Measurements from ENCODE around the gene RGS5. TPM values are rescaled to one million over a fixed set of nuclear protein-coding genes. Genes with fewer than 3 reads are reported as not detected.

The RGS5 gene
- polyA plus RNA-seq, 1 of the 3 experiments (the other 2 are of a cell fraction), result 260 TPM

DNA sequence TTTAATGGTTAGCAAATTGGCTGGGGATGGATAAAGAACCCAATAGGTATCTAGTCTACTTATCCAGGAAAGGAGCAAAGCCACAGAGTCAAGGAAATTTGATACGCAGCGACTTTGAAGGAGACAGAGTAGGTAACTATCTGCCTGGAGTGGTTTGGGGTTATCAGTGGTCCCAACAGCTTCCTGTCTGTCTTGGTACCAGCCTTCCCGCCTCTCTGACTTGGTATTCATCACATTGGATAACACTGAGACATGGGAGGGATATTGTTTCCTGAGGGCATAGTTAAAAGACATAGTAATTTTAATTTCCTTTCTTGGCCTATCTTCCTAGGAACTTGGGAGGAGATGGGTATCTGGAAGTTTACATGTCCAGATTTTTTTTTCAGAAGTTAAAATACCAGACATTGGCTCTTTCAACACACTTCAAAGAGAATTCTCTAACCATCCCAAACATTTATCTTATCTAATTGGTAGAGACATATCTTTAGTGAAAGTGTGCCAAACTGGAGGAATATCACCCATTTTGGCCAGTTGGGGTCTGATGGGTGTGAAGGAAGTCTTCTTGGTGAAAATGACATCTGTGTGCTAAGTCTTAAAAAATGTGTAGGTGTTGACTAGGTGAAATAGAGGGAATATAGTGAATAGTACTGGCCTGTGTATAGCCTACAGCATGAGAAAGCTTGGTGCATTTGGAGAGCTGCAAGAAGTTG is 65.0 kb downstream of the RGS5 start:
- Histone ChIP-seq H3K9ac (no peak overlapping the region), H3K79me2 (ENCODE audit: insufficient read depth) (no peaks in the 10 kb centered on the region), H3K4me3 (ENCODE audit: low read depth in 2 of 2, low read length in 1 of 2) (no peak overlapping the region), H3K4me2 (no peak overlapping the region), H3K9me3 (peaks cover 4% of the 10 kb centered on the region), H4K20me1 (ENCODE audit: insufficient read depth) (no peaks in the 10 kb centered on the region), H3K27me3 (ENCODE audit: insufficient read depth) (no peaks in the 10 kb centered on the region), H3K27ac (ENCODE audit: low read depth in 2 of 2, low read length in 1 of 2) (peak overlapping the region in 1 of 2 experiments; percentile 6; a peak in 1 of 4 replicates), H3F3A (replicated peaks; ENCODE audit: insufficient read depth) (no peaks in the 10 kb centered on the region), H3K9me2 (no peaks in the 10 kb centered on the region), H3K4me1 (ENCODE audit: control insufficient read depth in 1 of 2, insufficient read depth in 2 of 2, low read depth in 1 of 2, low read length in 1 of 2) (peaks cover 0 to 2% of the 10 kb centered on the region in 2 experiments; a peak in 1 of 4 replicates), H3K36me3 (replicated peaks in 1 of 2; ENCODE audit: control insufficient read depth in 1 of 2, insufficient read depth in 2 of 2, low read length in 1 of 2) (peaks cover 7 to 17% of the 10 kb centered on the region in 2 experiments), H2AFZ (ENCODE audit: low read depth) (no peak overlapping the region)
- no peak for TF ChIP-seq FOSL2 (IDR thresholded peaks at IDR 0.05; ENCODE audit: borderline replicate concordance, low read depth)
- no peak for TF ChIP-seq EP300 (IDR thresholded peaks at IDR 0.05; ENCODE audit: borderline replicate concordance in 1 of 2, low read depth in 1 of 2, low read length in 1 of 2)
- no peak for TF ChIP-seq YY1 (IDR thresholded peaks at IDR 0.05; ENCODE audit: low read depth)
- TF ChIP-seq MEF2A (IDR thresholded peaks at IDR 0.05; ENCODE audit: borderline replicate concordance, low read depth), result no peak
- TF ChIP-seq, protein P1, sequence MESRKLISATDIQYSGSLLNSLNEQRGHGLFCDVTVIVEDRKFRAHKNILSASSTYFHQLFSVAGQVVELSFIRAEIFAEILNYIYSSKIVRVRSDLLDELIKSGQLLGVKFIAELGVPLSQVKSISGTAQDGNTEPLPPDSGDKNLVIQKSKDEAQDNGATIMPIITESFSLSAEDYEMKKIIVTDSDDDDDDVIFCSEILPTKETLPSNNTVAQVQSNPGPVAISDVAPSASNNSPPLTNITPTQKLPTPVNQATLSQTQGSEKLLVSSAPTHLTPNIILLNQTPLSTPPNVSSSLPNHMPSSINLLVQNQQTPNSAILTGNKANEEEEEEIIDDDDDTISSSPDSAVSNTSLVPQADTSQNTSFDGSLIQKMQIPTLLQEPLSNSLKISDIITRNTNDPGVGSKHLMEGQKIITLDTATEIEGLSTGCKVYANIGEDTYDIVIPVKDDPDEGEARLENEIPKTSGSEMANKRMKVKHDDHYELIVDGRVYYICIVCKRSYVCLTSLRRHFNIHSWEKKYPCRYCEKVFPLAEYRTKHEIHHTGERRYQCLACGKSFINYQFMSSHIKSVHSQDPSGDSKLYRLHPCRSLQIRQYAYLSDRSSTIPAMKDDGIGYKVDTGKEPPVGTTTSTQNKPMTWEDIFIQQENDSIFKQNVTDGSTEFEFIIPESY (IDR thresholded peaks at IDR 0.05; ENCODE audit: borderline replicate concordance, low read depth), result no peak
- no peak for TF ChIP-seq SIN3A (IDR thresholded peaks at IDR 0.05; ENCODE audit: borderline replicate concordance, low read depth, low read length)
- TF ChIP-seq GATA2 (CRISPR knock-in tag; IDR thresholded peaks at IDR 0.05), result no peak
- POLR2A ChIA-PET, result no interaction called here
- CTCF ChIA-PET, result interaction anchor here (2.0 kb wide), 1 partner anchor 8 kb away, joined by 4 read pairs; no protein-coding TSS in a partner anchor
- 86% methylated on average over 3 of the region's 3 CpGs for WGBS (ENCODE audit: low lambda C conversion rate)
- no peak for DNase-seq

DNA sequence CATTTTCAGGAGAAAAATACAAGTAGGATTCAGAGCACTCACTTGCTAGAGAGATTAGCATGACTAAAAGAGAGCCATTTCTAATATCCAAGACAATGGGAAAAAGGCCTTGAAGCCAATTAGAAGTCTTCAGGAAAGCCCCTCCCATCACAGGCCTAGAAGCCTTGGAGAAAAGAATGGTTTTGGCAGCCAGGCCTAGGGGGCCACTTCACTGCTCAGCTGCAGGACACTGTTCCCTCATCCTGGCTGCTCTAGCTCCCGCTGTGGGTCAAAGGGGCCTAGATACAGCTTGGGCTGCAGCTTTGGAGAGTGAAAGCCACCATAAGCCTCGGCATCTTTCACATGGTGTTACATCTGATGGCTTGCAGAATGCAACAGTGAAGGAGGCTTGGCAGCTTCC is 70.7 kb downstream of the RGS5 start:
- Histone ChIP-seq H3K4me2 (no peak overlapping the region), H3K79me2 (ENCODE audit: insufficient read depth) (no peaks in the 10 kb centered on the region), H3K9ac (no peak overlapping the region), H3K9me3 (peaks cover 1% of the 10 kb centered on the region), H3F3A (replicated peaks; ENCODE audit: insufficient read depth) (no peaks in the 10 kb centered on the region), H3K27me3 (ENCODE audit: insufficient read depth) (no peaks in the 10 kb centered on the region), H3K27ac (ENCODE audit: low read depth in 2 of 2, low read length in 1 of 2) (no peak overlapping the region), H4K20me1 (ENCODE audit: insufficient read depth) (no peaks in the 10 kb centered on the region), H3K9me2 (no peaks in the 10 kb centered on the region), H3K4me1 (ENCODE audit: control insufficient read depth in 1 of 2, insufficient read depth in 2 of 2, low read depth in 1 of 2, low read length in 1 of 2) (peaks cover 0 to 2% of the 10 kb centered on the region in 2 experiments; a peak in 1 of 4 replicates), H3K4me3 (ENCODE audit: low read depth in 2 of 2, low read length in 1 of 2) (no peak overlapping the region), H2AFZ (ENCODE audit: low read depth) (no peak overlapping the region), H3K36me3 (replicated peaks in 1 of 2; ENCODE audit: control insufficient read depth in 1 of 2, insufficient read depth in 2 of 2, low read length in 1 of 2) (peaks cover 0 to 5% of the 10 kb centered on the region in 2 experiments)
- WGBS (ENCODE audit: low lambda C conversion rate), result 57% methylated on average over 2 of the region's 2 CpGs
- no peak for TF ChIP-seq ELF1 (IDR thresholded peaks at IDR 0.05)
- TF ChIP-seq, protein P2, sequence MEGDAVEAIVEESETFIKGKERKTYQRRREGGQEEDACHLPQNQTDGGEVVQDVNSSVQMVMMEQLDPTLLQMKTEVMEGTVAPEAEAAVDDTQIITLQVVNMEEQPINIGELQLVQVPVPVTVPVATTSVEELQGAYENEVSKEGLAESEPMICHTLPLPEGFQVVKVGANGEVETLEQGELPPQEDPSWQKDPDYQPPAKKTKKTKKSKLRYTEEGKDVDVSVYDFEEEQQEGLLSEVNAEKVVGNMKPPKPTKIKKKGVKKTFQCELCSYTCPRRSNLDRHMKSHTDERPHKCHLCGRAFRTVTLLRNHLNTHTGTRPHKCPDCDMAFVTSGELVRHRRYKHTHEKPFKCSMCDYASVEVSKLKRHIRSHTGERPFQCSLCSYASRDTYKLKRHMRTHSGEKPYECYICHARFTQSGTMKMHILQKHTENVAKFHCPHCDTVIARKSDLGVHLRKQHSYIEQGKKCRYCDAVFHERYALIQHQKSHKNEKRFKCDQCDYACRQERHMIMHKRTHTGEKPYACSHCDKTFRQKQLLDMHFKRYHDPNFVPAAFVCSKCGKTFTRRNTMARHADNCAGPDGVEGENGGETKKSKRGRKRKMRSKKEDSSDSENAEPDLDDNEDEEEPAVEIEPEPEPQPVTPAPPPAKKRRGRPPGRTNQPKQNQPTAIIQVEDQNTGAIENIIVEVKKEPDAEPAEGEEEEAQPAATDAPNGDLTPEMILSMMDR (IDR thresholded peaks at IDR 0.05), result no peak
- no peak for TF ChIP-seq MXI1 (IDR thresholded peaks at IDR 0.05; ENCODE audit: low read depth, low read length)
- ChIA-PET CTCF (interaction anchor here (1.1 to 2.0 kb wide), 2 partner anchors 254 to 278 kb away, joined by 3 to 5 read pairs; no protein-coding TSS in a partner anchor), POLR2A (no interaction called here)
- no peak for DNase-seq

Data from SK-N-SH (cell line).